GM10847 (cell line): Measurements from ENCODE around the gene FYCO1.

Experiments used
- POLR2A ChIP-seq: IDR thresholded peaks from 2 replicates; pipeline ENCODE4 v1.6.1; 2011; ENCODE audit not compliant: insufficient read length; ENCODE audit errors: extremely low read depth

FYCO1 gene

GRCh38 chr3:45884368-45885201, 111.0 kb downstream of the FYCO1 start:
- TF ChIP-seq POLR2A = no peak

GRCh38 chr3:45881078-45882022, 114.3 kb downstream of the FYCO1 start:
- TF ChIP-seq POLR2A = no peak

GRCh38 chr3:45880725-45881077, 114.9 kb downstream of the FYCO1 start:
- no peak for TF ChIP-seq POLR2A

GRCh38 chr3:45878124-45878523, 117.5 kb downstream of the FYCO1 start:
- TF ChIP-seq POLR2A = no peak

GRCh38 chr3:45874677-45875346, 120.8 kb downstream of the FYCO1 start:
- no peak for TF ChIP-seq POLR2A

GRCh38 chr3:45873638-45874037, 122.0 kb downstream of the FYCO1 start:
- TF ChIP-seq POLR2A = no peak

- no peak for TF ChIP-seq POLR2A
These were observed 122.6 kb downstream of the FYCO1 start for GRCh38 chr3:45873036-45873435.

GRCh38 chr3:45872569-45872968, 123.1 kb downstream of the FYCO1 start:
- no peak for TF ChIP-seq POLR2A

GRCh38 chr3:45871780-45872179, 123.8 kb downstream of the FYCO1 start:
- no peak for TF ChIP-seq POLR2A

- no peak for TF ChIP-seq POLR2A
These were observed 125.5 kb downstream of the FYCO1 start for GRCh38 chr3:45870099-45870498.

- TF ChIP-seq POLR2A = no peak
These were observed 126.0 kb downstream of the FYCO1 start for GRCh38 chr3:45869638-45870037.

- TF ChIP-seq POLR2A = no peak
These were observed 127.0 kb downstream of the FYCO1 start for GRCh38 chr3:45868650-45869049.

- TF ChIP-seq POLR2A = no peak
These were observed 127.4 kb downstream of the FYCO1 start for GRCh38 chr3:45868213-45868612.
